Measurements from ENCODE around the gene DLG2. TPM values are rescaled to one million over a fixed set of nuclear protein-coding genes. Genes with fewer than 3 reads are reported as not detected.

Gene DLG2
- total RNA-seq, 2 donors from 2014 or later, result 5.9 to 7.4 TPM

- intact Hi-C loops (cut with DNase I), result no loop called here
- ATAC-seq, result peak; percentile 53 to 89
- DNase-seq, result no peak
These were observed 1018.9 kb downstream of the DLG2 start for GRCh38 chr11:84607975-84608836.

- no peak for DNase-seq
- no peak for ATAC-seq
- intact Hi-C loops (cut with DNase I), result no loop called here
These were observed 1032.5 kb downstream of the DLG2 start for GRCh38 chr11:84594602-84595001.

- no peak for DNase-seq
- intact Hi-C loops (cut with DNase I), result no loop called here
These were observed 1037.0 kb downstream of the DLG2 start for GRCh38 chr11:84590106-84590505.

DNA sequence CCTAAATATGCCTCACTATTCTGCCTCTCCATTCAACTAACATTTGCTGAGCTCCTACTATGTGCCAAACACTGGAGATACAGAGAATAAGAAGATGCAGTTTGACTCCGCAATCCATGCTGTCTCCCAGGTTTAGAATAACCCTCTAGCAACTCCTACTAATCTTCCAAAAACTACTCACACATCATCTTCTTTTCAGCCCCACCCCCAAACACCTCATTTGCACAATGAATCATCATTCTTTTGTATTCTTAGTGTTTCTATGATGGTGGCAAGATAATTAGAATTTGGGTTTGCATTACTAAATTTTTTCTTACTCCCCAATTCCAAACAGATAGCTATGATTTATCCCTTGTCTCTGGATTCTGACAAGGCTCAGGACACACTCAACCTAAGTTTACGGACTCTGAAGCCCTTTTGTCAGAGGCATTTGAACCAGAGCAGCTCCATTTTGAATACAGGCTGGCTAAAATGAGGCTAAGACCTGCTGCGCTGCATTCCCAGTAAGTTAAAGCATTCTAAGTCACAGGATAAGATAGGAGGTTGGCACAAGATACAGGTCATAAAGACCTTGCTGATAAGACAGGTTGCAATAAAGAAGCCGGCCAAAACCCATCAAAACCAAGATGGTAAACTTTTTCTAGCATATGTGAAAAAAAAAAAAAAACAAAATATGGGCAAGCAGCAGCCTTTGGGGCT lies 1038.9 kb downstream of the DLG2 start:
- ATAC-seq (no peak), DNase-seq (no peak)
- intact Hi-C loops (cut with DNase I), result no loop called here

More at GRCh38 chr11:84590106-84590505, 1037.0 kb downstream of the DLG2 start:
- no peak for ATAC-seq

GRCh38 chr11:84583106-84583505 lies 1044.0 kb downstream of the DLG2 start:
- intact Hi-C loops (cut with DNase I), result no loop called here
- no peak for ATAC-seq
- DNase-seq, result no peak

DNA sequence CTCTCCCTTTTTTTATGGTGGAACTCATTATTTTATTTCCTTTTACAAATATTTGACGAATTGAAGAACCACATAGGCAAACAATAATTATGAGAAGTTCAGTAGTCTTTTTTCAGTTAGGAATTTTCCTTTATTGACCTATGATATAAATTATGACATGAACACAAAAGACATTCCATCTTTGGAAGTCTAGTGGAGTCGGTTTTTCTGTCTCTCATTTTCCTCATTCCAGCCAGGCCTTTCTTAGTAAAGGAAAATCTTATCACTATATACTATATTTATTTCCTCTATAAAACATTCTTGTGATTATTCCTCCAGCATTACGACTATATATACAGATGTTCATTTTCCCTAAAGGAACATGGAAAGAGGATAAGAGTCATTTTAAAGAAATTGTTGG lies 1046.1 kb downstream of the DLG2 start:
- intact Hi-C loops (cut with DNase I), result no loop called here
- ATAC-seq, result no peak
- DNase-seq, result no peak

GRCh38 chr11:84580428-84580827 lies 1046.7 kb downstream of the DLG2 start:
- ATAC-seq (no peak), DNase-seq (no peak)
- intact Hi-C loops (cut with DNase I), result no loop called here

- ATAC-seq (no peak), DNase-seq (no peak)
- intact Hi-C loops (cut with DNase I), result no loop called here
These were observed 1053.3 kb downstream of the DLG2 start for GRCh38 chr11:84573868-84574267.

DNA sequence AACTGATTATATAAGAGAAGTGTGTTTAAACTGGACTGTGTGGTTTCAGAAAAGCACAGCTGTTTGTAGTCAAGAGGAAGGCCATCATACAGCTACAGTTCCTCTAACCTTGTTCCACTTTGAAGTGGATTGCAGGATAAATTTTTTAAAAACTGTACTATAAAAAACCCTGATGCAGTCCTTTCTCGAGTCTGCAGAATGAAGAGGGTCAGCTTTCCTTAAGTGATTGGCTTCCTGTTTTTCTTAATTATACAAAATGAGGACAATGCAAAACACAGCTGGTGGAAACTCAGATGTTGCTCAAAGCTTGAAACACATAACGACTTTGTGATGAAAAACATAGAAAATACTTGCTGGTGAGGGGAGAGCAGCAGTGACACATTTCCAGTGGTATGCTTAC lies 1060.5 kb downstream of the DLG2 start:
- DNase-seq, result no peak
- intact Hi-C loops (cut with DNase I), result loop anchor here in 1 of 2 donors (10.0 kb wide), 1 partner anchor 138 kb away; no protein-coding TSS in a partner anchor
- ATAC-seq, result no peak

DNA sequence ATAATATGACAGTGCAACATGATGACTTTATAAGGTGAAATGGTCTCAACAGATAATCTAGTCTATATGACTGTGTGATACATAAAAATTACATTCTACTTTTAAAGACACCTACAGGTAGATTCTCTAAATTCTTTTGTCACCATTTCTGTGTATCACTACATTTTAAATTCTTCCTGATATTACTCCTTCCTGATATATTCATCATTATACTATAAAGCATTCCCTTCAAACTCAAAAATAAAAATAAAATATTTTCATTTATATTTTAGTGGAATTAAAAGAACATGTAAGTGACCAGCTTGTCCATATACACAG lies 1062.3 kb downstream of the DLG2 start:
- DNase-seq (no peak), ATAC-seq (no peak)
- intact Hi-C loops (cut with DNase I), result loop anchor here in 1 of 2 donors (10.0 kb wide), 1 partner anchor 140 kb away; no protein-coding TSS in a partner anchor

- ATAC-seq (peak in 1 of 2 donors; percentile 33), DNase-seq (peak; percentile 26)
- intact Hi-C loops (cut with DNase I), result loop anchor here in 1 of 2 donors (10.0 kb wide), 1 partner anchor 140 kb away; no protein-coding TSS in a partner anchor
These were observed 1062.8 kb downstream of the DLG2 start for GRCh38 chr11:84564180-84564866.

DNA sequence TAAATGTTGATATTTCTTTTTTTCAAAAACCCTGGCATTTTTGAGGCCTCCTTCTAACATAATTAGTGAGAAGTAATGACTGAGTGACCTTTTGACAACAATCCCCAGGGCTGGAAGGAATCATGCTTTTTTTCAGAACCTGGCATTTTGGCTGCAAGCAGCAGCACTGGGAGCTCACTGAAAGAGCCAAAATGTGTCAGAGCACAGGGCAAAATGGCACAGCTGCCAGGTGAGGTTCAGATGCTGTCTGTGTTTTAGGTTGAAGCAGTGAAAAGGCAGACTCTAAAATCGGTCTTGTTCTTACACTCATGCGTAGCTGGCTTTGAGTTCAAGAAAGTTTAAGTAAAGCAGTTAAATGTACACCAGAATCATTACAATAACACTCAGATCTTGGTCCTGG lies 1063.8 kb downstream of the DLG2 start:
- ATAC-seq (no peak), DNase-seq (no peak)
- intact Hi-C loops (cut with DNase I), result loop anchor here in 1 of 2 donors (10.0 kb wide), 1 partner anchor 141 kb away; no protein-coding TSS in a partner anchor

- DNase-seq (no peak), ATAC-seq (no peak)
- intact Hi-C loops (cut with DNase I), result loop anchor here in 1 of 2 donors (10.0 kb wide), 1 partner anchor 145 kb away; no protein-coding TSS in a partner anchor
These were observed 1066.9 kb downstream of the DLG2 start for GRCh38 chr11:84560206-84560605.

- intact Hi-C loops (cut with DNase I), result loop anchor here in 1 of 2 donors (2.0 kb wide), 1 partner anchor 157 kb away; no protein-coding TSS in a partner anchor
- ATAC-seq, result peak; percentile 54 to 77
- no peak for DNase-seq
These were observed 1068.8 kb downstream of the DLG2 start for GRCh38 chr11:84558085-84558905.

- intact Hi-C loops (cut with DNase I), result no loop called here
- DNase-seq (no peak), ATAC-seq (no peak)
These were observed 1074.4 kb downstream of the DLG2 start for GRCh38 chr11:84552791-84553190.

DNA sequence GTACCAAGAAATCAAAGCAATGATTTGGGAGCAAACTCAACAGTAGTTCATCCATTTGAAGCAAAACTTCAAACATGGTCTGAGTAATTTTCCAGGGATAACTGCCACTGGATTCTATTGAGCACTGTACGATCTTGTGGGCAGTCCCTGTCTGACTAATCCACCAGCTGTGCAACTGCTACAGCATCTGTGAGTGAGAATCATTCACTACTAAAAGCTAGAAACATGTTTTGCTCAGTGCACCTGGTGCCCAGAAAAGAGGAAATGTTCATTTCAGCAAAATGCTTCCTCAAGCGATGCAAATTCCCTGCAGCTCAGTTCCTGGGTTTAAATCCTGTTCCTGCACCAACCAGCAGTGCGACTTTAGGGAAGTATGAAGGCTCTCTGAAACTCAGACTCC lies 1077.9 kb downstream of the DLG2 start:
- intact Hi-C loops (cut with DNase I), result no loop called here
- ATAC-seq (no peak), DNase-seq (no peak)

DNA sequence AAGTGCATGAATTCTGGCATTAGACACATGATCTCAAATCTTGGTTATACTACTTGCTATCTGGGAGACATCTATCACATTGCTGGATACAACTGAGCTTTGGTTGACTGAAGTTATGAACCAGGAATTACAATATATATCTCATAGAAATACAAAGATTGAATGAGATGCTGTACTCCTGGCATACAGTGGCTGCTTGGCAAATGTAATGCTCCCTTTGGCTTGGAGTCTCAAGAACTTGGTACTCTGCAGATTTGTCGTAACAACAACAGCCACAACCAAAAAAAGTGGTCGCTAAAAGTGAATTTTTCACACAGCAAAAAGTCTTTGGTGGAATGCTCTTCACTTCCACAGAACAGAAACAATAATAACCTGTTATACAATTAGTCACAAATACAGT lies 1082.6 kb downstream of the DLG2 start:
- no peak for ATAC-seq
- no peak for DNase-seq
- intact Hi-C loops (cut with DNase I), result no loop called here

DNA sequence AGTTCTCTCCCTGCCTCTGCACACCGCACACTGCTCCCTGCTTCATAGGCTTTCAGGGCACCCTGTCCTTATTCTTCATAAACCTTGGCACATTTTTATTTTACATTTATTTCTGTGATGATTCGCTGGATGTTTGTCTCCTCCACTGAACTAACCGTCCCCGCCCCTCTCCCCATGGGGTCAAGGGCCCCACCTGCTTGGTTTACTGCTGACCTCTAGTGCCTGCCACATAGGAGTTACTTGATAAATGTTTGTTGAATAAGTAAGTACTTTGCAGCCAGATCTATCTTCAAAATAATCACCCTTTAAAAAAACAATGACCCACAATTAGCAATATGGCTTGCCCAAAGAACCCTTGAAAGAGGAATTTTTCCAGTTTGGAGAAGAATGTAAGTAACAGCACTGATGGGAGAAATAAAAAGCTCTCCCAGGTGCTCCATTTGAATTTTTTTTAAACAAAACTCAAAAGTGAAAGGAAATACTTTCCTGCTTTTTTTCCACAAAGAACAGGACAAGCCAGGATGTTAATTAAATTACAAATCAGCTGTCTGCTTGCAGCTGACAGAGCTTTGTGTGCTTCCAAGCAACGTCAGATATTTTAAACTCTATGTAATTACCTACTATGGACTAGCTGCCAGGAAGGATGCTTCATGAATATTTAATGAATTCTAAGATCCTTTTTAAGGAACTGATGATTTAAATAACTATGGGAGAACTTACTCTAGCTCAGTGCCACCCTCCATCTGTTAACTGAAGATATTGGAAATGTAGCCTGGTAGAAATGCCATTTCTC lies 1083.6 kb downstream of the DLG2 start:
- intact Hi-C loops (cut with DNase I), result no loop called here
- ATAC-seq (no peak), DNase-seq (no peak)
